ENCODE results near the gene PSMD2. TPM values are rescaled to one million over a fixed set of nuclear protein-coding genes. Genes with fewer than 3 reads are reported as not detected.

PSMD2 gene
- total and polyA plus RNA-seq, 11 donors = 82.3 to 443 (median 232) TPM

DNA sequence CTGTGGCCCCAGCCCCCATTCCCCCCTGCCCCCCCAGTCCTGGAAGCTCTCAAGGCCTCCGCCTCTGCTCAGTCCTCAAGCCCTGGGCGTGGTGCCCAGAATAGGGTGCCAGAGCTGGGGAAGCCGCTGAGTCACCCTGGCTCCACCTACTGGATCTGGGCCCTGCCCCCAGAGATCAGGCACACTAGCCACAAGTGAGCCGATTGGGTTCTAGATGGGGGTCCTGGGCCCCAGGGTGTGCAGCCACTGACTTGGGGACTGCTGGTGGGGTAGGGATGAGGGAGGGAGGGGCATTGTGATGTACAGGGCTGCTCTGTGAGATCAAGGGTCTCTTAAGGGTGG, 21.0 kb downstream of the PSMD2 start:
- WGBS, 4 donors = 0 to 7% (median 5%) methylated on average over 1 to 4 of the region's 4 CpGs
- Histone ChIP-seq H3K4me1 (peaks cover 4 to 76% (median 53%) of the 10 kb centered on the region in 12 donors), H3K27ac (peak overlapping the region in 11 of 12 donors; percentile 78 to 93 (median 89)), H3K9me3 (no peaks in the 10 kb centered on the region), H3K4me3 (peak overlapping the region in 9 of 12 donors; percentile 2 to 48 (median 38)), H3K36me3 (peaks cover 9 to 82% (median 68%) of the 10 kb centered on the region in 9 donors), H3K27me3 (no peaks in the 10 kb centered on the region)
- peak; percentile 90 to 95 (median 92) for ATAC-seq
- TF ChIP-seq POLR2A (IDR thresholded peaks at IDR 0.05) = no peak
- TF ChIP-seq CTCF (IDR thresholded peaks at IDR 0.05) = peak in 1 of 12 donors; percentile 22
- peak; percentile 96 to 98 (median 96) for DNase-seq
- intact Hi-C loops (cut with DNase I) = loop anchor here in 2 of 10 donors (2.0 kb wide), 1 partner anchor 15 kb away; no protein-coding TSS in a partner anchor

GRCh38 chr3:184321666-184322065, 22.6 kb downstream of the PSMD2 start:
- no peak overlapping the region for H3K4me3 ChIP-seq
- 70 to 91% (median 87%) methylated on average over 5 of the region's 5 CpGs for WGBS, 4 donors
- peaks cover 14 to 96% (median 83%) of the 10 kb centered on the region in 9 donors for H3K36me3 ChIP-seq
- no peak for ATAC-seq
- TF ChIP-seq POLR2A (IDR thresholded peaks at IDR 0.05) = no peak
- no peak for TF ChIP-seq CTCF (IDR thresholded peaks at IDR 0.05)
- H3K27ac ChIP-seq = peak overlapping the region in 4 of 12 donors; percentile 14 to 93 (median 90)
- peaks cover 4 to 64% (median 42%) of the 10 kb centered on the region in 12 donors for H3K4me1 ChIP-seq
- DNase-seq = no peak
- intact Hi-C loops (cut with DNase I) = loop anchor here in 2 of 10 donors (2.0 kb wide), 1 partner anchor 13 kb away; no protein-coding TSS in a partner anchor
- no peaks in the 10 kb centered on the region for H3K9me3 ChIP-seq
- H3K27me3 ChIP-seq = no peaks in the 10 kb centered on the region

GRCh38 chr3:184322731-184323487, 23.9 kb downstream of the PSMD2 start:
- Histone ChIP-seq H3K27ac (peak overlapping the region in 3 of 12 donors; percentile 6 to 93 (median 14)), H3K27me3 (no peaks in the 10 kb centered on the region), H3K36me3 (peaks cover 15 to 96% (median 83%) of the 10 kb centered on the region in 9 donors), H3K4me3 (no peak overlapping the region), H3K9me3 (no peaks in the 10 kb centered on the region), H3K4me1 (peaks cover 4 to 52% (median 30%) of the 10 kb centered on the region in 12 donors)
- DNase-seq = peak in 2 of 5 donors; percentile 22 to 25
- ATAC-seq = peak in 1 of 4 donors; percentile 4
- WGBS, 4 donors = 83 to 88% (median 86%) methylated on average over 18 to 20 of the region's 20 CpGs
- intact Hi-C loops (cut with DNase I) = no loop called here
- no peak for TF ChIP-seq POLR2A (IDR thresholded peaks at IDR 0.05)
- no peak for TF ChIP-seq CTCF (IDR thresholded peaks at IDR 0.05)

- Histone ChIP-seq H3K36me3 (peaks cover 17 to 96% (median 86%) of the 10 kb centered on the region in 9 donors), H3K4me1 (peaks cover 4 to 44% (median 22%) of the 10 kb centered on the region in 12 donors), H3K27me3 (no peaks in the 10 kb centered on the region), H3K27ac (no peak overlapping the region), H3K9me3 (no peaks in the 10 kb centered on the region), H3K4me3 (no peak overlapping the region)
- TF ChIP-seq CTCF (IDR thresholded peaks at IDR 0.05) (no peak), POLR2A (IDR thresholded peaks at IDR 0.05) (no peak)
- WGBS, 4 donors = 76 to 92% (median 88%) methylated on average over 8 of the region's 8 CpGs
- intact Hi-C loops (cut with DNase I) = no loop called here
- DNase-seq (peak in 2 of 5 donors; percentile 23 to 36), ATAC-seq (no peak)
Observed at GRCh38 chr3:184323696-184324095, 24.7 kb downstream of the PSMD2 start.

All from heart left ventricle (tissue), 16 donors.